GM13976 (cell line): ENCODE data around the gene PLXDC1.

Source experiments
- DNase-seq: peaks from one replicate; pipeline ENCODE4 v3.0.0; 2012; ENCODE audit warnings: low spot score
- CTCF ChIP-seq: IDR thresholded peaks from 2 replicates; pipeline ENCODE4 v1.5.1; 2012; ENCODE audit warnings: borderline replicate concordance, mild to moderate bottlenecking; ENCODE audit not compliant: insufficient read depth; ENCODE audit errors: extremely low read depth, missing control alignments, control extremely low read depth
- in situ Hi-C: fragments of 300-500 bp; cut with MboI; formaldehyde crosslinking; loops from one replicate; pipeline ENCODE4 v1.12.0; 2022; ENCODE audit warnings: low sequenced_read_pairs, mixed read lengths, inconsistent platforms; ENCODE audit not compliant: unreplicated experiment

PLXDC1 gene

GRCh38 chr17:39079836-39080235 is 71.6 kb downstream of the PLXDC1 start:
- in situ Hi-C loops, result no loop called here
- DNase-seq, result no peak
- no peak for TF ChIP-seq CTCF

- TF ChIP-seq CTCF, result no peak
- DNase-seq, result no peak
- in situ Hi-C loops, result no loop called here
Observed at GRCh38 chr17:39077866-39078265, 73.6 kb downstream of the PLXDC1 start.

GRCh38 chr17:39077252-39077651 is 74.2 kb downstream of the PLXDC1 start:
- in situ Hi-C loops, result no loop called here
- no peak for TF ChIP-seq CTCF
- peak; percentile 36 for DNase-seq

DNA sequence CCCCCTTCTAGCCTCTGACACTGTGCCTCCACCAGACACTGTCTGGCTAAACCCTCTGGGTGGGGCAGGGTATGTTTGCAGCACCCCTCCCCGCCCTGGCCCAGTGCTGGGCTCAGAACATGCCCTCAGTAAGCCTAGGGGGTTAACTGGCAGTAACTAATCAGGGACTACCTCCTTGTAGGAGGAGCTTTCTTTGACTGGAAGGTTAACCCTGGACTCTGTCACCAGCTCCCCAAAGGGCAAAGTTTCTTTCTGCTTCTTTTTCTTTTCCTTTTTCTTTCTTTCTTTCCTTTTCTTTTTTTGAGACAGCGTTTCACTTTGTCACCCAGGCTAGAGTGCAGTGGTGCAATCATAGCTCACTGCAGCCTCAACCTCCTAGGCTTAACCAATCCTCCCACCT is 76.8 kb downstream of the PLXDC1 start:
- no peak for TF ChIP-seq CTCF
- in situ Hi-C loops, result no loop called here
- DNase-seq, result no peak

GRCh38 chr17:39073916-39074315 is 77.5 kb downstream of the PLXDC1 start:
- in situ Hi-C loops, result no loop called here
- no peak for DNase-seq
- TF ChIP-seq CTCF, result no peak

DNA sequence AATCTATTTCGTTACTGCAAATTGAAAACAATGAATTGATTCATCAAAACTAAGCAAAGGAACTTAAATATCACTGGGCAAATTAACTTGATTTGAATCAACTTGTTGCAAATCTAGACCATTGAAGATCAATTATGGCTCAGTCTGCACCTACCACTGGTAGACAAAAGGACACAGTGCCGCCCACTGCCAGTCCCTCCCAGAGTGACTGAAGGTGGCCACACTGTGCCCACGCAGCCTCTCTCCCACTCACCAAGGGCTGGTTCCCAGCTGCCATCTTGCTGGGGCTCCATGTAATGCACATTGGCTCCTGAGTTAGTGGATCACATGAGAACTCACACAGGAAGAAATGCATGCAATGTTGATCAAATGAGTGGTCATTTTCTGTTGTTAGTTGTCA is 78.1 kb downstream of the PLXDC1 start:
- DNase-seq, result no peak
- TF ChIP-seq CTCF, result no peak
- in situ Hi-C loops, result no loop called here

- DNase-seq, result no peak
- no peak for TF ChIP-seq CTCF
- in situ Hi-C loops, result no loop called here
Observed at GRCh38 chr17:39071573-39071972, 79.9 kb downstream of the PLXDC1 start.
